ENCODE data around the gene FPR2.
"Not testable (repeated sequence)": the region's sequence is repeated elsewhere in the genome, so short reads cannot be mapped to it uniquely, and the experiment has no call there.

Gene FPR2

GRCh38 chr19:51740356-51740755, 20.6 kb upstream of the FPR2 start:
- no peak for DNase-seq

- DNase-seq, result no peak
Measured at GRCh38 chr19:51742789-51743188, 18.2 kb upstream of the FPR2 start.

GRCh38 chr19:51743405-51743804, 17.6 kb upstream of the FPR2 start:
- no peak for DNase-seq

DNA sequence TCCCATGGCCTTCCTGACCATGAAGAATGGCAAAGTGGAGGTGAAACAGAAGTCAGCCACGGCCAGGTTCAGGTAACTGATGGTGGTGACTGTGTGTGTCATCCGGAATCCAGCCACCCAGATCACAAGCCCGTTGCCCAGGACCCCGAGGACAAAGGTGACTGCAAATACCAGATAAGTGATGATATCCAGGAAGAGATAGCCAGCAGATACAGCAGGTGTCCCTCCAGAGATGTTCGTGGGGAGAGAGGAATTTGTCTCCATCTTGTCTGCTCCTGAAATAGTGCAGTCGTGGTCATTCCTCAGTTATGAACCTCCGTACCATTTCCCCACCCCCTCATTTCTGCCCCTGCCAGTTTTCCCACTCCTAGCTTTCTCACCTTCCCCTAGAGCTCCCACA, 14.2 kb upstream of the FPR2 start:
- DNase-seq, result no peak

GRCh38 chr19:51749979-51750378, 11.0 kb upstream of the FPR2 start:
- no peak for DNase-seq

DNA sequence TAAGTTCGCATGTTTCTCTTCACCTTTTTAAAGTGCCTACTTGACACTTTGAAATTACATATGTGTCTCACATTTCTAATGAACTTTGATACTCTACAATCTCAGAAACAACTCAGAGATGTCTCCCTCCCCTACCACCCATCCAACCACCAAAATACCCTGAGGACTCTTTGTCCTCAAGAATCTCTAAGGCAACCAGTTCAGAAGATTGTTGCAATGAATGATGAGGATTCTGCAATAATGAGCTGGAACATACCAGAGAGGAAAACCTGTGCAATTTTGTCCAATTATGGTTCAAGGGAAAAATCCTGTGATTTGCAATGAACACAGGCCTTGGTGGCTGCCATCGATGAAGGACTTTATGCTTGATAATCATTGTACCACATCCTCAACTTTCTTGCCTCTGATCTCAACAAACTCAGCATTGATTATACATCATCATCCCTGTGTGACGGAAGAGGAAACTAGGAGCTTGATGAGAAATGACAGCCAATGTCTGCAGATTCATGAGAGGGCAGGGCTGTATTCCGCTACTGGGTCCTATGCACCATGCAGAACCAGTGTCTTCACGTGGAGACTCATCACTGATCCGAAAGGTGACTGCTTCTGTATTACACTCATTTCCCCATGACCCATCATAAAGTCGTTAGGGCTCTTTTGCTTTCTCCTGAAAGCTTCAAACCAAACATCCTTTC, 10.4 kb upstream of the FPR2 start:
- DNase-seq, result no peak

- DNase-seq, result no peak
Measured at GRCh38 chr19:51751655-51752054, 9.3 kb upstream of the FPR2 start, which contains the start of gene FPR1. Gene FPR1 (minus strand): TSS chr19:51751878. CDS start chr19:51746994, 4,884 bp downstream.

- DNase-seq, result no peak
Measured at GRCh38 chr19:51754109-51754508, 6.9 kb upstream of the FPR2 start.

DNA sequence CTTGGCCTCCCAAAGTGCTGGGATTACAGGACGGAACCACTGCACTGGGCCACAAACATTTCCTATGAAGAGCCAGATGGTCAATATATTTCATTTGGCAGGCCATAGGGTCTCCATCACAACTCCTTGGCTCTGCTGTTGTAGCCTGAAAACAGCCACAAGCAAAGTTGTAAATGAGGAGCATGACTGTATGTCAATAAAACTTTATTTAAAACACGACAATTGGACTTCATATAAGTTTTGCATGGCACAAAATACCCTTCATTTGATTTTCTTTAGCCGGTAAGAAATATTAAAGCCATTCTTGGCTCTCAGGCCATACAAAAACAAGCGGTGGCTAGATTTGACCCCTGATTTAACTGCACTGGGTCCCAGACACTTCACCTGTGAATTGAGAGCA, 6.2 kb upstream of the FPR2 start:
- DNase-seq, result no peak

GRCh38 chr19:51755571-51755970, 5.4 kb upstream of the FPR2 start:
- DNase-seq, result no peak

DNA sequence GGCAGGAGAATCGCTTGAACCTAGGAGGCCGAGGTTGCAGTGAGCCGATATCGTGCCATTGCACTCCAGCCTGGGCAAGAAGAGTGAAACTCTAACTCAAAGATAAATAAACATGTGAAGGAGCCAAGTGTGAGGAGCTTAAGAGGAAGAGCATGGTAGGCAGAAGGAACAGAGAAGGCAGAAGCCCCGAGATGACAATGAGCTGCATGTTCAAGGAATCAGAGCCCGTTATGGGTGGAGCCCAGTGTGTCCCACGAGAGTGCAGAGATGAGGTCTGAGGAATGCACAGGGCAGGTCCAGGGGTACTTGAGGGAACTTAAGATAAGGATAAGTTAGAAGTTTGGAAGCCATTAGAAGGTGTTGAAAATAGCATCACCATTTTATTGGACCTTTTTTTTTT, 716 bp downstream of the FPR2 start:
- no peak for DNase-seq

DNA sequence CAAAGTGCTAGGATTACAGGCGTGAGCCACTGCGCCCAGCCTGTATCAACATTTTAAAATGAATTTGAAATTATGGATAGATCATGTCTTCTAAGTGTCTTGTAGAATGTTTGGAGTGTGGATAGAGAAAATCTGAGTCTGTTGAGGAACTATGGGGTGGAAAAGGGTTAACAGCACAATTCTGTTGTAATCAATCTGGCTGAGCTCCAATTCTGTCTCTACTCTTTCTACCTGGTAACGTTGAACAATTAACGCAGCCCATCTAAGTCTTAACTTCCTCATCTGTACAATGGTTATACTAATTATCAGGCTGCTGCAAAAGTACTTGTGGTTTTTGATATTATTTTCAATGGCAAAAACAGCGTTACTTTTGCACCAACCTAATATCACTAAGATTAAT, 4.1 kb downstream of the FPR2 start:
- no peak for DNase-seq

GRCh38 chr19:51766461-51766860, 5.5 kb downstream of the FPR2 start:
- DNase-seq, result no peak

DNA sequence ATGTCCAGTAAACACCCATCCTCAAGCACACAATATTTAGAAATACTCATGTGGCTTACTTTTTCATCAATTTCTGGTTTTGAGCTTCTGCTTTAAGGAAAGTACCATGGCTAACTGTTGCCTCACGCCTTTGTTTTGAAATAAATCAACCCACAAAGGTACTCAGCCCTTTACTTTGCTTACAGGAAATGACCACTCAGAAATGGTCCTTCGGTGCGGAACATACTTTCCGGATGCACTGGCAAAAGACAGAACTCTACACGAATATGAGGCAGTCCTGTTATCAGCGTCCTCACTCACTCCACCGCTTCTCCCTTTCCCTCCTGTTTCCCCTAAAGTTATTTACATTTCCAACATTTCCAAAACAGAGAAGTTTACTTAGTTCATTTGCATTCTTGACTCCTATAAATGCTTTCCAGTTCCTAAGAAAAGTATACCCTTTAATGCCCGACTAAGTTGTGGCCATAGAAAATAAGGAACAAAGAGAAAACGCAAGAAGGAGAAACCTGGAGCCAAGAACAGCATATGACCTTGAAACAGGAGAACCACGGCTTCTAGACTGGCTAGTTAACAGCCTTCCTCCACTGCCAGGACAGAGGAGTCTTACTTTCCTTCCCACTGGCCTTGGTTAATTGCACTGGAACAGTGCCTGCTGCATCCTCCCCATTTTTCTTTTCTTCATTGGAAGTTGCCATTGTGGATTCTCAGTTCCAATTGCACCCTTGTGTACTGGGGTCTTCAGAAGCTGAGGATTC, 10.6 kb downstream of the FPR2 start:
- no peak for DNase-seq

- DNase-seq, result no peak
Measured at GRCh38 chr19:51772977-51773376, 12.0 kb downstream of the FPR2 start.

DNA sequence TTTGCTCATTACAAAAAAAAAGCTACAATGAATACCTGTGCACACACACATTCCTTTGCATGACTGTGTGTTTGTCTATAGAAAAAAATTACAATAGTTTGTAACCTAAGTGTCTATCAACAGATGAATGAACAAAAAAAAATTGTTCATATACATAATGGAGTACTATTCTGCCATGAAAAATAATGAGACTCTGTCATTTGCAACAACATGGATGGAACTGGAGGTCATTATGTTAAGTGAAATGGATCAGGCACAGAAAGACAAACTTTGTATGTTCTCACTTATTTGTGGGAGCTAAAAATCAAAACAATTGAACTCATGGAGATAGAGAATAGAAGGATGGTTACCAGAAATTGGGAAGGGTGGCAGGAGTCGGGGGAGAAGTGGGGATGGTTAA, 15.6 kb downstream of the FPR2 start:
- not testable (repeated sequence) for DNase-seq

GRCh38 chr19:51777570-51778462, 16.8 kb downstream of the FPR2 start:
- peak; percentile 8 to 55 for DNase-seq

DNA sequence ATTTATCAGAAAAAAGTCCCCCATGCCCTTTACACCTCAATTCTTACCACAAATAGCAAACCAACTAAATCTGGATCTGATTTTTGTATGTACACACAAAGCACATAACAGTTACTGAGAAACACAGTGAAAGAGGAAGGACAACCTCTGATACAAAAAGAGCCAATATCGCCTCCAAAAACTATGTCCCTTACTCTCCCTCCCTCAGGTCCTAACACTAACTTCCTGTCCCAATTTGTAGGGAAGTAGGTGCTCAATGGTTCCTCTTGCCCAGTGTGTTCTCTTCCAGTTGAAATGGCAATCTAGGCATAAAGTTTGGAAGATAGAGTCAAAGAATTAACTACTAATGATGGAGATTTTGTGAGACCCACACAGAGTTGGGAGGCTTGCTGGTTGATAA, 18.2 kb downstream of the FPR2 start:
- DNase-seq, result no peak

DNA sequence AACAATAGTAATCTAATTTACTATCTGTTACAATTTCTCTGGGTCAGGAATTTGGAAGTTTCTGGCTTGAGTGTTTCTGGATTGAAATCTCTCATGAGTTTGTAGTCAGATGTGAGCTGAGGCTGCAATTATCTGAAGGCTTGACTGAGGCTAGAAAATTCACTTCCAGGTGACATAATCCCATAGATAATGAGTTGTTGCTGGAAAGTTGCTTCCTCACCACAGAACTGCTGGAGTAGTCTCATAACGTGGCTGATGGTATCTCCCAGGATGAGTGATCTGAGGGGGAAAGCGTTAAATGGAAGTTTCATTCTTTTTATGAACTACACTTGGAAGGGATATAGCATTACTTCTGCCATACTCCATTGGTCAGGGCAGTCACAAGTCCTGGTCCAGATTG, 18.7 kb downstream of the FPR2 start:
- DNase-seq, result no peak

DNA sequence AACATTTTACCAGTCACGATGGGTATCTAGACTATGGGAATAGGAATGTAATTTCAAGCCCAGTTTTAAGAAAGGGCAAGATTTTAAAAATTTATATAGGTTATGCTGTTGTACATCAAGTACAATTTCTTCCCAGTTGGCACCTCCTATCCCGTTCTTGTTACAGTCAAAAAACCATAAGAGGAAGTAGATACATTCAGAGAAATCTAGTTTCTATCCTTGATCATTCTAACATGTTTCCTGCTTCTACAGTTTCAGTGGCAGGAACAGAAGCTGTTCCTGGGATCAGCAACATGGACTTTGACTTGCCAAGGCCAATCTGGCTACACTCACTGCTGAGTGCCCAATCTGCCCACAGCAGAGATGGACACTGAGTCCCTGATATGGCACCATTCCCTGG, 19.3 kb downstream of the FPR2 start:
- no peak for DNase-seq

DNA sequence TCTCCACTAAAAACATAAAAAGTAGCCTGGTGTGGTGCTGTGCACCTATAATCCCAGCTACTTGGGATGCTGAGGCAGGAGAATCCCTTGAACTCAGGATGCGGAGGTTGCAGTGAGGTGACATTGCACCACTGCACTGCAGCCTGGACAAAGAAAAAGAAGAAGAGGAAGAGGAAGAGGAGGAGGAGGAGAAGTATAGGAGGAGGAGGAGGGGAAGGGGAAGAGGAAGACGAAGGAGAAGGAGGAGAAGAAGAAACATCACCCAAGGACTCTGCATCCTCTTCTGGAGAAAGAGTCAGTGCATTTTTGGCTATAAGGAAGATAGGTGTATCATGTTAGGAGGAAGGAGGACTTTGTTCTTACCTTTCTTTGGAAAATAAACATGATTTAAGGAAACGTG, 21.0 kb downstream of the FPR2 start:
- no peak for DNase-seq

DNA sequence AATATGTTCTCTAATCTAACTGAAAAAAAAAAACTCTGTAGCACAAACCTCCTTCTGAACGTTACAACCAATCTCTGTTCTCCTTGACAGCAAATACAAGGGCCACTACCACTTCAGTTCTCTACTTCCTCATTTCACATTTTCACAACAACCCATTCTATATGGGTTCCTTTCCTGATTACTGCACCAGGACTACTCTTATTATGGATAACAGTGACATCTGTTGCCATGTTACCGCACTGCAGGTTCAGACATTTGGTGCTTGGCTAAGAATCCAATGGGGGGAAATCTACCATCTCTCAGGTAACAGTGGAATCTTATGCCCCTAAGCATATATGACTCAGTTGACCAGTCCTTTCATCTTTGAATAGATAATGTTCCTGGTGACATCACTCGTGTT, 22.4 kb downstream of the FPR2 start:
- DNase-seq, result peak in 1 of 2 experiments; percentile 34

DNA sequence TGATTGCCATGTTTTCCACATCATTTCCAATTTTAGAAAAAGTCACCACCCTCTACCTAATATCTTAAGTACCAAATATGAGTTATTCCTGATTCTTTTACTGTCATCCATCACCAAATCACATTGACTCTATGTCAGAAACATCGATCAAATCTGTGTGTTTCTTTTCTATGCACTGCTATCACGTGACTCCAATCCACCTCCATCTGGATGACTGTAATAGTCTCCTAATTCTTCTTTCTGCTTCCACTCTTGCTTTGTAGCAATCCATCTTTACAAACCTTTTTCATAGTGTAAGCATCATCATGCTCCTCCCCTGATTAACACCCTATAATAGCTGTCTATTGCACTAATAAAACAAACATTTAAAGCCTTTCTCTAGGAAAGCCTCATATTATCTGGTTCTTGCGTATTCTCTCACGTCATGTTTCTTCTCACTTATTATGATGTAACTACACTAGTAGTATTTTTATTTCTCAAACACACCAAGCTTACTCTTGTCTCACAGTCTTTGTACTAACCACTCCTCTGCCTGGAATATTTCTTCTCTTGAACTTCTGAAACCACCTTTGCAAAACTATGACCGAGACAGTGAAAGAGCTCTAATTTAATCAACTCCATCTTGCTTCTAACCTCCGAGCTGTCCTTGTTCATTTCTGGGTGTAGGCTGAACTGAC, 23.3 kb downstream of the FPR2 start:
- no peak for DNase-seq
